ENCODE results near the gene PLEKHA6. TPM values are rescaled to one million over a fixed set of nuclear protein-coding genes. Genes with fewer than 3 reads are reported as not detected.

PLEKHA6 gene
- total and polyA plus RNA-seq, 2 experiments from 2014 or later = 2.8 to 6.2 TPM

GRCh38 chr1:204331847-204332487 lies 27.8 kb downstream of the PLEKHA6 start:
- no peaks in the 10 kb centered on the region for H4K20me1 ChIP-seq (replicated peaks; ENCODE audit: insufficient read depth)
- H3K9me2 ChIP-seq (ENCODE audit: insufficient read depth) = no peaks in the 10 kb centered on the region; the same call in 1 of the 2 replicates
- Mint-ChIP-seq H3K27ac (no peak overlapping the region), H3K27me3 (ENCODE audit: insufficient read depth, low read depth, poor library complexity) (no peaks in the 10 kb centered on the region), H3K9me3 (no peaks in the 10 kb centered on the region; the same call in 2 of the 3 replicates), H3K4me1 (peaks cover 26% of the 10 kb centered on the region), H3K36me3 (ENCODE audit: low read depth) (peaks cover 5% of the 10 kb centered on the region; the same call in 1 of the 3 replicates), H3K4me3 (no peak overlapping the region)
- DNase-seq (ENCODE audit: low spot score) = no peak
- H3K79me2 ChIP-seq (replicated peaks; ENCODE audit: insufficient read depth) = no peaks in the 10 kb centered on the region
- no peak overlapping the region for H3K4me2 ChIP-seq
- no peaks in the 10 kb centered on the region for H3K36me3 ChIP-seq (ENCODE audit: insufficient read depth)
- no peaks in the 10 kb centered on the region for H3K27me3 ChIP-seq (ENCODE audit: insufficient read depth)
- peaks cover 3% of the 10 kb centered on the region; the same call in 1 of the 2 replicates for H3F3A ChIP-seq (replicated peaks; ENCODE audit: low read depth)
- H3K27ac ChIP-seq (ENCODE audit: low read depth) = no peak overlapping the region
- H3K4me1 ChIP-seq (ENCODE audit: insufficient read depth) = peaks cover 30% of the 10 kb centered on the region
- no peak overlapping the region for H3K4me3 ChIP-seq
- no peak for TF ChIP-seq EZH2 (IDR thresholded peaks at IDR 0.05; ENCODE audit: low read depth, unreplicated experiment)
- no peak for TF ChIP-seq ZNF331 (CRISPR knock-in tag; IDR thresholded peaks at IDR 0.05; ENCODE audit: low read depth)
- TF ChIP-seq STAT1 (IDR thresholded peaks at IDR 0.05; ENCODE audit: unreplicated experiment) = no peak
- TF ChIP-seq ZNF462 (CRISPR knock-in tag; IDR thresholded peaks at IDR 0.05) = no peak
- no peak for TF ChIP-seq CREB1 (CRISPR knock-in tag; IDR thresholded peaks at IDR 0.05; ENCODE audit: low read depth)
- no peak for TF ChIP-seq EZH2phosphoT487 (IDR thresholded peaks at IDR 0.05; ENCODE audit: unreplicated experiment)
- TF ChIP-seq CTCF (conservative IDR thresholded peaks at IDR 0.05; ENCODE audit: low read depth in 2 of 2) = no peak
- TF ChIP-seq ZNF114 (CRISPR knock-in tag; IDR thresholded peaks at IDR 0.05) = no peak
- no peak for TF ChIP-seq JUNB (IDR thresholded peaks at IDR 0.05; ENCODE audit: unreplicated experiment)
- no peak for TF ChIP-seq NANOG (IDR thresholded peaks at IDR 0.05; ENCODE audit: borderline replicate concordance)
- H2AFZ ChIP-seq = no peak overlapping the region
- ATAC-seq = no peak

Measured in GM23338 (cell line).